HCT116 (cell line): ENCODE results near the gene MAML3. TPM values are rescaled to one million over a fixed set of nuclear protein-coding genes. Genes with fewer than 3 reads are reported as not detected.

Source experiments
- ATAC-seq: fragments of 200-7000 bp; cut with Tn5 transposase; 2 replicates; pipeline ENCODE4 v1.9.1; 2020; ENCODE audit warnings: mild to moderate bottlenecking, moderate library complexity
- BruUV-seq: library from RNA; stranded (reverse); fragments of 400-500 nt; replicated peaks from 2 replicates; lab custom pipeline; 2021; lab: Mats Ljungman, UMichigan
- CTCF ChIA-PET: fragments of 300-600 bp; sonication (Branson Sonifier 250); formaldehyde crosslinking; loops from one replicate; lab custom pipeline; 2021; ENCODE audit warnings: antibody characterized with exemption; lab: Charles Lee
- POLR2A ChIA-PET: fragments of 300-600, 350-600 bp; sonication (Branson Sonifier 250); formaldehyde crosslinking; loops from one replicate; lab custom pipeline; 2021; ENCODE audit warnings: antibody characterized with exemption; lab: Charles Lee
- RAD21 ChIA-PET, 2 experiments: fragments of 300-600 bp; sonication (Branson Sonifier 250); formaldehyde crosslinking; loops; one replicate each; lab custom pipeline; 2023; ENCODE audit warnings: low total read pairs in 2 of 2; ENCODE audit not compliant: uncharacterized antibody in 2 of 2, unreplicated experiment in 2 of 2, low non-redundant PET in 1 of 2; lab: Charles Lee
- DNase-seq: peaks from one replicate; pipeline ENCODE4 v3.0.0-alpha.2; 2010; ENCODE audit warnings: low read depth, low spot score
- H2AFZ ChIP-seq: fragments of 200-600 bp; shearing (Covaris generic), sonication (generic); 2 replicates; pipeline ENCODE4 v1.6.1; 2017; ENCODE audit warnings: low read depth, mixed run types, mixed read lengths, antibody characterized with exemption, low read length; ENCODE audit not compliant: poor library complexity, severe bottlenecking
- H3K27ac ChIP-seq: 2 replicates; pipeline ENCODE4 v1.5.1; 2012; ENCODE audit warnings: low read depth, low read length
- H3K27me3 ChIP-seq: fragments of 200-600 bp; sonication (generic); 2 replicates; pipeline ENCODE4 v1.6.1; 2016; ENCODE audit warnings: mixed run types, low read length, mixed read lengths; ENCODE audit not compliant: insufficient read depth
- H3K36me3 ChIP-seq, 2 experiments: fragments of 200-500 bp in 1 of 2; fragments of 200-600 bp in 1 of 2; sonication (Bioruptor generic) in 1 of 2; sonication (generic) in 1 of 2; 2 replicates each; pipeline versions ENCODE4 v1.5.1 to v1.6.1; 2014 to 2016; ENCODE audit warnings: low read length in 2 of 2, inconsistent platforms in 1 of 2, mixed read lengths in 1 of 2, mixed run types in 1 of 2; ENCODE audit not compliant: insufficient read depth in 2 of 2, control insufficient read depth in 1 of 2
- H3K4me1 ChIP-seq, 2 experiments: fragments of 200-600 bp in 1 of 2; sonication (generic) in 1 of 2; 2 replicates each; pipeline versions ENCODE4 v1.5.1 to v1.6.1; 2012 to 2017; ENCODE audit warnings: low read length in 2 of 2, inconsistent platforms in 1 of 2, mild to moderate bottlenecking in 1 of 2, mixed read lengths in 1 of 2, mixed run types in 1 of 2, moderate library complexity in 1 of 2; ENCODE audit not compliant: insufficient read depth in 2 of 2, control insufficient read depth in 1 of 2
- H3K4me2 ChIP-seq: fragments of 200-600 bp; sonication (generic); 2 replicates; pipeline ENCODE4 v1.6.1; 2017; ENCODE audit warnings: mixed run types, low read length, mixed read lengths
- H3K4me3 ChIP-seq, 2 experiments: fragments of 200-600 bp in 1 of 2; sonication (generic) in 1 of 2; replicated peaks in 1 of 2; 2 replicates each; pipeline ENCODE4 v1.5.1; 2011 to 2016; ENCODE audit warnings: low read length in 2 of 2, control low read depth in 1 of 2, low read depth in 1 of 2, mild to moderate bottlenecking in 1 of 2, mixed read lengths in 1 of 2, mixed run types in 1 of 2
- H3K79me2 ChIP-seq: fragments of 200-600 bp; sonication (generic); 2 replicates; pipeline ENCODE4 v1.6.1; 2017; ENCODE audit warnings: mild to moderate bottlenecking, mixed run types, low read length, moderate library complexity, mixed read lengths; ENCODE audit not compliant: insufficient read depth
- H3K9ac ChIP-seq: fragments of 200-600 bp; sonication (generic); 2 replicates; pipeline ENCODE4 v1.6.1; 2016; ENCODE audit warnings: low read length, mixed read lengths
- H3K9me2 ChIP-seq: fragments of 200-600 bp; sonication (generic), shearing (Covaris generic); 2 replicates; pipeline ENCODE4 v1.6.1; 2017; ENCODE audit warnings: mixed run types, mild to moderate bottlenecking, moderate library complexity; ENCODE audit not compliant: insufficient read depth
- H3K9me3 ChIP-seq, 2 experiments: fragments of 200-500 bp in 1 of 2; fragments of 200-600 bp in 1 of 2; sonication (Bioruptor generic) in 1 of 2; sonication (generic) in 1 of 2; 2 replicates each; pipeline ENCODE4 v1.6.1; 2014 to 2017; ENCODE audit warnings: low read length in 2 of 2, mixed read lengths in 2 of 2, inconsistent platforms in 1 of 2, low read depth in 1 of 2, mild to moderate bottlenecking in 1 of 2, mixed run types in 1 of 2, moderate library complexity in 1 of 2; ENCODE audit not compliant: control insufficient read depth in 1 of 2, insufficient read depth in 1 of 2
- H4K20me1 ChIP-seq: fragments of 200-600 bp; sonication (generic), shearing (Covaris generic); 2 replicates; pipeline ENCODE4 v1.6.1; 2017; ENCODE audit warnings: mixed run types, mild to moderate bottlenecking, moderate library complexity; ENCODE audit not compliant: insufficient read depth
- ATF3 ChIP-seq: IDR thresholded peaks from 2 replicates; pipeline ENCODE4 v1.6.1; 2012
- CEBPB ChIP-seq: IDR thresholded peaks from 2 replicates; pipeline ENCODE4 v1.6.1; 2012; ENCODE audit warnings: low read depth
- EGR1 ChIP-seq: IDR thresholded peaks from 2 replicates; pipeline ENCODE4 v1.6.1; 2012; ENCODE audit warnings: low read depth
- ELF1 ChIP-seq: IDR thresholded peaks from 2 replicates; pipeline ENCODE4 v1.6.1; 2012; ENCODE audit warnings: low read depth, borderline replicate concordance
- EZH2 ChIP-seq: fragments of 200-600 bp; sonication (generic); IDR thresholded peaks from 2 replicates; pipeline ENCODE4 v1.6.1; 2017; ENCODE audit warnings: antibody characterized with exemption, mixed run types
- EZH2phosphoT487 ChIP-seq: fragments of 200-600 bp; IDR thresholded peaks from 2 replicates; pipeline ENCODE4 v1.6.1; 2018; ENCODE audit warnings: antibody characterized with exemption, borderline replicate concordance
- FOSL1 ChIP-seq: IDR thresholded peaks from 2 replicates; pipeline ENCODE4 v1.6.1; 2012; ENCODE audit warnings: low read depth
- MAX ChIP-seq: IDR thresholded peaks from 2 replicates; pipeline ENCODE4 v1.6.1; 2012
- POLR2AphosphoS5 ChIP-seq: IDR thresholded peaks from 2 replicates; pipeline ENCODE4 v1.6.1; 2011; ENCODE audit warnings: mild to moderate bottlenecking, low read depth, low read length, moderate library complexity
- REST ChIP-seq: IDR thresholded peaks from 2 replicates; pipeline ENCODE4 v1.6.1; 2012; ENCODE audit warnings: low read depth
- SP1 ChIP-seq: IDR thresholded peaks from 2 replicates; pipeline ENCODE4 v1.6.1; 2012; ENCODE audit warnings: low read depth
- ZBTB33 ChIP-seq: IDR thresholded peaks from 2 replicates; pipeline ENCODE4 v1.6.1; 2011; ENCODE audit warnings: mild to moderate bottlenecking, low read length, moderate library complexity; ENCODE audit not compliant: insufficient replicate concordance; ENCODE audit errors: extremely low read depth
- ZFX ChIP-seq: fragments of 450-650 bp; IDR thresholded peaks from 2 replicates; pipeline ENCODE4 v1.6.1; 2017
- ZNF274 ChIP-seq: fragments of 200-500 bp; sonication (Bioruptor generic); IDR thresholded peaks from 2 replicates; pipeline ENCODE4 v1.6.1; 2014; ENCODE audit warnings: mild to moderate bottlenecking, low read depth, low read length, inconsistent platforms
- intact Hi-C: fragments of 100-400 bp; cut with micrococcal nuclease; formaldehyde crosslinking; loops from 2 replicates; pipeline ENCODE4 v1.10.0; 2022
- total RNA-seq: library from RNA; stranded (reverse); gene quantifications from one replicate; pipeline ENCODE4 v1.2.1, GENCODE V29; 2021; ENCODE audit not compliant: unreplicated experiment

The MAML3 gene
- total RNA-seq, 1 experiment from 2014 or later, result 3.1 TPM

GRCh38 chr4:139935911-139936310, 218.1 kb downstream of the MAML3 start (continued):
- TF ChIP-seq ELF1, result no peak
- TF ChIP-seq ZFX, result no peak
- TF ChIP-seq EZH2phosphoT487, result no peak
- TF ChIP-seq EGR1, result no peak

GRCh38 chr4:139934708-139935195, 219.2 kb downstream of the MAML3 start:
- RAD21 ChIA-PET, result no interaction called here
- Histone ChIP-seq H4K20me1 (no peaks in the 10 kb centered on the region), H2AFZ (no peak overlapping the region), H3K9ac (no peak overlapping the region), H3K79me2 (no peaks in the 10 kb centered on the region), H3K9me2 (no peaks in the 10 kb centered on the region), H3K36me3 (no peaks in the 10 kb centered on the region), H3K27ac (no peak overlapping the region), H3K4me2 (no peak overlapping the region), H3K4me1 (no peaks in the 10 kb centered on the region), H3K27me3 (no peaks in the 10 kb centered on the region), H3K9me3 (no peaks in the 10 kb centered on the region), H3K4me3 (no peak overlapping the region)
- TF ChIP-seq CEBPB (no peak), ZNF274 (no peak), EZH2 (no peak), ELF1 (no peak), ZBTB33 (no peak), FOSL1 (no peak), EZH2phosphoT487 (no peak), SP1 (no peak), MAX (no peak), POLR2AphosphoS5 (no peak), REST (no peak), ATF3 (no peak)
- BruUV-seq, result no TSS peak
- no peak for DNase-seq
- CTCF ChIA-PET, result no interaction called here
- intact Hi-C loops, result no loop called here
- no peak for ATAC-seq
- POLR2A ChIA-PET, result no interaction called here
